GM15510 (cell line): ENCODE data around the gene PPARD.

Experiments used
- POLR2A ChIP-seq: IDR thresholded peaks from 3 replicates; pipeline ENCODE4 v1.6.1; 2011; ENCODE audit warnings: borderline replicate concordance; ENCODE audit not compliant: insufficient read length; ENCODE audit errors: extremely low read depth

PPARD gene

DNA sequence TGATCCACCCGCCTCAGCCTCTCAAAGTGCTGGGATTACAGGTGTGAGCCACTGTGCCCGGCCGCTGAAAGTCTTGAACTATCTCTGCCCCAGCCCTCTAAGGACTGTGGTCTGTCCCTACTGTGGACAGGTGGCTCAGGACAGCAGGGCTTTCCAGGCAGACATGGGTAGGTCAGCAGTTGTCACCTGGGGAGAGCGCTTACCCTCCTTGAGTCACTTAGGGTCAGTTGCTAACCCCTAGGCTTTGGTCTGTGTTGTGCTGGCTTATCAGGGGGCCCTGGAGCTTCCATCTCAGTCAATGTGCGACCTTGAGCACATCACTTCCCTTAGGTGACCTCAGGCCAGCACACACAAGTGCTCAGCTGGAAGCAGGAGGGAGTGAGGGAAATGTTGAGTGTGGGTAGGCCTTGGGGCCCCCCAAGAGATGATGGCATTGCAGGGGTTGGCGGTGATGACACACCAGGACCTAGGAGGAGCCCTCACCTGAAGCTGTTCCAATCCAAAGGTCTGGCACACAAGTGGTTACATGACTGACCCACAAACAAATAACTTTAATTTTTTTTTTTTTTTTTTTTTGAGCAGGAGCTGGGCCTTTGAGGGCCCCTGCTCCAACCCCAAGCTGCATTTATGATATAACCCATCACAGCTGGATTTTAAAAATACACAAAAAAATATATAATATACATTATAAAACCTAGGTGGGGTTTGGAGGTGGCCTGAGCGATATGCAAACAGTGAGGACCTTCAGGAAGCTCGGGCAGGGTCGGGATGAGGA lies 130.9 kb downstream of the PPARD start:
- no peak for TF ChIP-seq POLR2A

- TF ChIP-seq POLR2A = no peak
Measured at GRCh38 chr6:35473850-35474130, 131.4 kb downstream of the PPARD start.

DNA sequence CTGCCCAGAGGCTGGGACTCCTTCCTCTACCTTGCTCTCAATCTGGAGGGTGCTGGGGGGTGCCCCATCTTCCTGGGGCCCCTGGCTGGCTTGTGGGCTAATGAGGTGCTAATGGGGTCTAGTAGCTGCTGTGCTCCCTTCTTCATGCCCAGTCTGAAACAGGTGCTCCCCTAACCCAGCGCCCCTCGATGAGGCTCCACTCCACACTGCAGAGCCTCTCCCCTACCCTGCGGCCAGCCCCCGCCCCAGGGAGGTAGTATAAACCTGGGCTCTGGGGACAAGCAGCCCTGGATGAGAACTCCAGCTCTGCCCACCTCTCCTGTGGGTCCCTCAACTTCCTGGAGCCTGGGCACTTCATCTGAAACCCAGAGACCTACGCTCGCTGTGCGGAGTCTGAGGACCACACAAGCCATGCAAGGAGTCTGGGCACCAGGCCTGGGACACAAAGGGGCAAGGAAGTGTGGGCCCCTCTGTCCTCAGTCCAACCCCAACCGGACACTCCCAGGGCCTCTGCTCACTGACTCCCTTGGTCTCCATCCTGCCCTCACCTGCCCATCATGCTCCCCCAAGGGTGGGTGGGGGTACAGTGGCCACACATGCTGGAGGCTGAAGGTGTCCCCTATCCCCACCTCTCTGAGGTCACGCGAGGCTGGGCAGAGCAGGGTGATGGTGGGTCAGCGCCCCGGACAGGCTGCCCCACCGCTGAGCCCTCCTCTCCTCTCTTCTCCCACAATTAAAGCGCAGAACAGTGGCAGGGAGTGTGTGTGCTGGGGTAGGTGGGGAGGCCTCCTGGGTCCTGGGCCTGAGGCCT lies 132.0 kb downstream of the PPARD start:
- TF ChIP-seq POLR2A = peak; percentile 4

DNA sequence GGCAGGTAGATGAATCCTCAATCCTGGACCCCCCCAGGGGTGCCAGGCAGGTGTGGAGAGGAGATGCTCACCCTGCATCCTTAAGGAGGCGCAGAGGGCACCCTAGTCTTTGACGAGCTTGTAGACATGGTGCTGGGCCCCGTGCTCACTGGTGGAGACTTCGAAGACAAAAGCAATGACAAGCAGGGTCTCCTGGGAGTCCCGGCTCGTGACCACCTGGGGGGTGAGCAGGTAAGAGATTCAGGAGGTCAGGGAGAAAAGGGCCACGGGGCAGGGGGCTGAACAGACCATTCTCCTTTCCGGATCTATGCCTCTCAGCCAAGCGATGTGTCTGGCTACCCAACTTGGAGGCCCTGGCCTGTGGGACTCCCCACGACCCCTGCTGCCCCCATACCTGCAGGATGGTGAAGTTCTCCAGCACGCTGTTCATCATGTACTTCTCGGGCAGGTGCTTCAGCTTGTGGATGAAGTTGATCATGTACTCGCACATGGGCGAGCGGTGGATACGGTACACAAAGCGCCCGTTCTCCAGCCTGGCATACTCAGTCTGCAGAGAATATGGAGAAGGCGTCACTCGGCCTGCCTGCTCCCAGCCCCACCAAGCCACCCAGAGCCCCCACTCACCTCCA lies 132.7 kb downstream of the PPARD start:
- no peak for TF ChIP-seq POLR2A

DNA sequence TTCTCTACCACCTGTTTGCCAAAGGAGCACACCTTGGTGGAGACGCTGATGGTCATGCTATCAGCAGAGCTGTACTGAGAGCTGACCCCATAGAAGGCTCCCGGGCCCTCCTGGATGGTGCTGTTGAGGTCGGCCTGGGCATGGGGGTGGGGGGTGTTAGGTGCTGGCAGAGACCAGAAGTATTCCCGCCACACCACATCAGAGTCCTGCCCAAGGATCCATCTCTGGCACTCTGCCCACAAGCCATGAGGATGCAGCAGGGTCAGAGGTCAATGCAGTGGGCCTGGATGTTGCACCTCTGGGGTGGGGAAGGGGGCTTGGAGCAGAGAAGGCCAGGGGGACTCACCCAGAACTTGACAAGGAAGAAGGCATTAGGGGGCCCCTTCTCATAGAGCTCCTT lies 133.2 kb downstream of the PPARD start:
- no peak for TF ChIP-seq POLR2A

- no peak for TF ChIP-seq POLR2A
Measured at GRCh38 chr6:35476004-35476403, 133.6 kb downstream of the PPARD start.

DNA sequence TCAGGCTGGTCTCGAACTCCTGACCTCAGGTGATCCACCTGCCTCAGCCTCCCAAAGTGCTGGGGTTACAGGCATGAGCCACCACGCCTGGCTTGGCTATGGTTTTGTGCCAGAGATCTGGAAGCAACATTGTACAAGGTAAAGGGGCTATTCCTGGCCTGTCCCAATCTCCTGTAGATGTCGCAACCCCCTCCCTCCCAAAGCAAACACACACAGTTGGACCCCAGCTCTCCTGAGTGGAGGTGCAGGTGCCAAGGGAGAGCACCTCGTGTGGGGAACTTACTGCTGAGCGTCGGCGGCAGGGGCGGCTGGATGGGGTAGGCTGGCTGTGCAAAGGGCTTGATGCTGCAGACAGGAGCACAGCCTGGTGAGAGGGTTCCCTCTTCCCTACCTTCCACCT lies 134.7 kb downstream of the PPARD start:
- no peak for TF ChIP-seq POLR2A
